ENCODE measurements around the gene CBX1. TPM values are rescaled to one million over a fixed set of nuclear protein-coding genes. Genes with fewer than 3 reads are reported as not detected.

Gene CBX1
- total RNA-seq = 78.6 TPM

GRCh38 chr17:48101012-48101720, at the start of gene CBX1:
Gene CBX1 (minus strand): TSS chr17:48101478. CDS start chr17:48077004, 24,474 bp downstream.
- DNase-seq = peak; percentile 92

- DNase-seq = no peak
Measured at GRCh38 chr17:48150597-48151001, 49.3 kb upstream of the CBX1 start.

- no peak for DNase-seq
Measured at GRCh38 chr17:48149787-48150463, 48.6 kb upstream of the CBX1 start.

GRCh38 chr17:48148854-48149786, 47.8 kb upstream of the CBX1 start:
- DNase-seq = no peak

GRCh38 chr17:48148029-48148770, 46.9 kb upstream of the CBX1 start:
- DNase-seq = no peak

- DNase-seq = no peak
Measured at GRCh38 chr17:48144976-48145798, 43.9 kb upstream of the CBX1 start.

- no peak for DNase-seq
Measured at GRCh38 chr17:48144231-48144630, 43.0 kb upstream of the CBX1 start.

GRCh38 chr17:48143629-48144028, 42.4 kb upstream of the CBX1 start:
- no peak for DNase-seq

GRCh38 chr17:48139944-48140343, 38.7 kb upstream of the CBX1 start:
- DNase-seq = no peak

GRCh38 chr17:48137656-48138055, 36.4 kb upstream of the CBX1 start:
- DNase-seq = no peak

GRCh38 chr17:48134912-48135480, 33.7 kb upstream of the CBX1 start:
- DNase-seq = no peak

GRCh38 chr17:48132385-48132784, 31.1 kb upstream of the CBX1 start:
- DNase-seq = no peak

- no peak for DNase-seq
Measured at GRCh38 chr17:48131216-48131824, 30.0 kb upstream of the CBX1 start.

- DNase-seq = no peak
Measured at GRCh38 chr17:48129981-48130380, 28.7 kb upstream of the CBX1 start.

GRCh38 chr17:48128400-48128799, 27.1 kb upstream of the CBX1 start:
- DNase-seq = no peak

- no peak for DNase-seq
Measured at GRCh38 chr17:48127371-48128051, 26.2 kb upstream of the CBX1 start.

GRCh38 chr17:48126532-48126850, 25.2 kb upstream of the CBX1 start:
- no peak for DNase-seq

- no peak for DNase-seq
Measured at GRCh38 chr17:48125829-48126531, 24.7 kb upstream of the CBX1 start.

GRCh38 chr17:48123776-48124388, 22.6 kb upstream of the CBX1 start:
- no peak for DNase-seq

All from occipital lobe (tissue), 2 donors.